SK-N-SH treated with all-trans-retinoic acid at 6 μM for 48 hours (cell line): ENCODE measurements around the gene SNX8.
A peak's percentile ranks its signal among the peaks of the same experiment; 100 is the strongest.

Experiments used
- ATAC-seq: fragments of 200-7000 bp; cut with Tn5 transposase; 3 replicates; pipeline ENCODE4 v1.9.1; 2020; ENCODE audit warnings: mild to moderate bottlenecking, moderate library complexity
- ARNTL ChIP-seq: fragments of 450-650 bp; formaldehyde crosslinking; IDR thresholded peaks from 2 replicates; pipeline ENCODE4 v1.5.0; 2020; ENCODE audit warnings: low read depth, mild to moderate bottlenecking, moderate library complexity, borderline replicate concordance
- CSDC2 ChIP-seq: fragments of 250-450 bp; sonication (Bioruptor Pico); IDR thresholded peaks from 2 replicates; pipeline ENCODE4 v1.5.0; 2020; ENCODE audit warnings: mild to moderate bottlenecking, moderate library complexity
- ESRRG ChIP-seq: fragments of 250-450 bp; sonication (Bioruptor Pico); IDR thresholded peaks from 2 replicates; pipeline ENCODE4 v1.6.1; 2021; ENCODE audit warnings: mild to moderate bottlenecking
- GLIS3 ChIP-seq: fragments of 250-450 bp; sonication (Bioruptor Pico); IDR thresholded peaks from 2 replicates; pipeline ENCODE4 v1.5.0; 2020; ENCODE audit warnings: mild to moderate bottlenecking, moderate library complexity
- OSR1 ChIP-seq: fragments of 250-450 bp; sonication (Bioruptor Pico); IDR thresholded peaks from 2 replicates; pipeline ENCODE4 v1.8.0; 2022; ENCODE audit warnings: moderate library complexity, mild to moderate bottlenecking, inconsistent platforms
- PPARA ChIP-seq: fragments of 250-450 bp; sonication (Bioruptor Pico); IDR thresholded peaks from 2 replicates; pipeline ENCODE4 v1.5.0; 2020; ENCODE audit warnings: mild to moderate bottlenecking, borderline replicate concordance
- RARB ChIP-seq: fragments of 250-450 bp; sonication (Bioruptor Pico); IDR thresholded peaks from 2 replicates; pipeline ENCODE4 v1.8.0; 2021; ENCODE audit warnings: mild to moderate bottlenecking, moderate library complexity
- TOX ChIP-seq: fragments of 250-450 bp; sonication (Bioruptor Pico); IDR thresholded peaks from 2 replicates; pipeline ENCODE4 v1.8.0; 2021; ENCODE audit warnings: mild to moderate bottlenecking, moderate library complexity, borderline replicate concordance
- ZC3H10 ChIP-seq: fragments of 250-450 bp; sonication (Bioruptor Pico); IDR thresholded peaks from 2 replicates; pipeline ENCODE4 v1.5.1; 2021; ENCODE audit warnings: mild to moderate bottlenecking, moderate library complexity
- ZFP3 ChIP-seq: fragments of 250-450 bp; sonication (Bioruptor Pico); IDR thresholded peaks from 2 replicates; pipeline ENCODE4 v1.5.0; 2020; ENCODE audit warnings: mild to moderate bottlenecking, moderate library complexity
- ZFP30 ChIP-seq: fragments of 450-650 bp; formaldehyde crosslinking; IDR thresholded peaks from 2 replicates; pipeline ENCODE4 v1.5.0; 2022; ENCODE audit warnings: mild to moderate bottlenecking, moderate library complexity
- ZNF70 ChIP-seq: fragments of 450-650 bp; formaldehyde crosslinking; IDR thresholded peaks from 2 replicates; pipeline ENCODE4 v1.5.0; 2020; ENCODE audit warnings: mild to moderate bottlenecking, moderate library complexity
- TF ChIP-seq, protein P1 (sequence below): fragments of 250-450 bp; sonication (Bioruptor Pico); IDR thresholded peaks from 2 replicates; pipeline ENCODE4 v1.5.1; 2020; ENCODE audit warnings: low read depth, mild to moderate bottlenecking, moderate library complexity
- TF ChIP-seq, protein P2 (sequence below): fragments of 250-450 bp; sonication (Bioruptor Pico); IDR thresholded peaks from 2 replicates; pipeline ENCODE4 v1.8.0; 2020; ENCODE audit warnings: mild to moderate bottlenecking, moderate library complexity, borderline replicate concordance
- TF ChIP-seq, protein P3 (sequence below): fragments of 250-450 bp; sonication (Bioruptor Pico); IDR thresholded peaks from 2 replicates; pipeline ENCODE4 v1.5.0; 2020; ENCODE audit warnings: mild to moderate bottlenecking, moderate library complexity
- TF ChIP-seq, protein P4 (sequence below): fragments of 250-450 bp; sonication (Bioruptor Pico); IDR thresholded peaks from 2 replicates; pipeline ENCODE4 v1.8.0; 2021; ENCODE audit warnings: low read depth, mild to moderate bottlenecking, moderate library complexity, borderline replicate concordance

Gene SNX8

DNA sequence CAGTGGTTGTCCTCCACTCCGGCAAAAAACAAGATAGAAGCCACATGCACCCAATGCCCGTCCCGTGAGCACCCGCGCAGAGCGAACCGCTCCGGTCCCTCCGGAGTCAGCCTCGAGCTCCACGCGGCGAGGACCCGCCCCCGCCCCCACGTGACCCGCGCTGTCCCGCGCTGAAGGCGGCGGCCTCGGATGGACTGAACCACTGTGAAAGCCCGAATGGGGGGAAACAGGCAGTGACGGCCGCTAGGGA lies 39.6 kb upstream of the SNX8 start (continued):
- TF ChIP-seq TOX (CRISPR knock-in tag) (no peak), ZFP30 (CRISPR knock-in tag) (no peak)
- TF ChIP-seq, protein P1, sequence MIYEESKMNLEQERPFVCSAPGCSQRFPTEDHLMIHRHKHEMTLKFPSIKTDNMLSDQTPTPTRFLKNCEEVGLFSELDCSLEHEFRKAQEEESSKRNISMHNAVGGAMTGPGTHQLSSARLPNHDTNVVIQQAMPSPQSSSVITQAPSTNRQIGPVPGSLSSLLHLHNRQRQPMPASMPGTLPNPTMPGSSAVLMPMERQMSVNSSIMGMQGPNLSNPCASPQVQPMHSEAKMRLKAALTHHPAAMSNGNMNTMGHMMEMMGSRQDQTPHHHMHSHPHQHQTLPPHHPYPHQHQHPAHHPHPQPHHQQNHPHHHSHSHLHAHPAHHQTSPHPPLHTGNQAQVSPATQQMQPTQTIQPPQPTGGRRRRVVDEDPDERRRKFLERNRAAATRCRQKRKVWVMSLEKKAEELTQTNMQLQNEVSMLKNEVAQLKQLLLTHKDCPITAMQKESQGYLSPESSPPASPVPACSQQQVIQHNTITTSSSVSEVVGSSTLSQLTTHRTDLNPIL = no peak
- TF ChIP-seq, protein P2, sequence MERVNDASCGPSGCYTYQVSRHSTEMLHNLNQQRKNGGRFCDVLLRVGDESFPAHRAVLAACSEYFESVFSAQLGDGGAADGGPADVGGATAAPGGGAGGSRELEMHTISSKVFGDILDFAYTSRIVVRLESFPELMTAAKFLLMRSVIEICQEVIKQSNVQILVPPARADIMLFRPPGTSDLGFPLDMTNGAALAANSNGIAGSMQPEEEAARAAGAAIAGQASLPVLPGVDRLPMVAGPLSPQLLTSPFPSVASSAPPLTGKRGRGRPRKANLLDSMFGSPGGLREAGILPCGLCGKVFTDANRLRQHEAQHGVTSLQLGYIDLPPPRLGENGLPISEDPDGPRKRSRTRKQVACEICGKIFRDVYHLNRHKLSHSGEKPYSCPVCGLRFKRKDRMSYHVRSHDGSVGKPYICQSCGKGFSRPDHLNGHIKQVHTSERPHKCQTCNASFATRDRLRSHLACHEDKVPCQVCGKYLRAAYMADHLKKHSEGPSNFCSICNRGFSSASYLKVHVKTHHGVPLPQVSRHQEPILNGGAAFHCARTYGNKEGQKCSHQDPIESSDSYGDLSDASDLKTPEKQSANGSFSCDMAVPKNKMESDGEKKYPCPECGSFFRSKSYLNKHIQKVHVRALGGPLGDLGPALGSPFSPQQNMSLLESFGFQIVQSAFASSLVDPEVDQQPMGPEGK = peak; percentile 24; the same call in 1 of the 2 replicates

DNA sequence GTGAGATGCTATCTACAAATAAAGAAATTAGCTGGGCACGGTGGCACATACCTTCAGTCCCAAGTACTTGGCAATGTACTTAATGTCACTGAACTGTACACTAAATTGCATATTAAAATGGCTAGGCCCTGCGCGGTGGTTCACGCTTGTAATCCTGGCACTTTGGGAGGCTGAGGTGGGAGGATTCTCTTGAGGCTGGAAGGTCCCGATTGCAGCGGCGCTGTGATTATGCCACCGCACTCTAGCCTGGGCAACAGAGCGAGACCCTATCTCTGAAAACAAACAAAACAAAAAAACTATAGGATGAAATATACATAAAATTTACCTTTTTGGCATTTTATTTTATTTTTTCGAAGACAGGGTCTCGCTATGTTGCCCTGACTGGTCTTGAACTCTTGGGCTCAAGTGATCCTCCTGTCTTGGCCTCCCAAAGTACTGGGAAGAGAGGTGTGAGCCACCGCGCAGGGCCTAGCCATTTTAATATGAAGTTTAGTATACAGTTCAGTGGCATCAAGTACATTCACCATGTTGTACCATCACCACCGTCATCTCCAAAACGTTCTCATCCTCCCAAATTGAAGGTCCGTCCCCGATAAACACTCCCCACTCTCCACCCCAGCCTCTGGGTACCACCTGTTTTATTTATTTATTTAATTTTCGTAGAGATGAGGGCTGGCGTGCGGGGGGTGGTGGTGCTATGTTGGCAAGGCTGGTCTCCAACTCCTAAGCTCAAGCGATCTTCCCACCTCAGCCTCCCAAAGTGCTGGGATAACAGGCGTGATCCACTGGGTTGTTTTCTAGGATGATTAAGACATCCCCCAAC lies 39.1 kb upstream of the SNX8 start:
- ATAC-seq = peak; percentile 44
- no peak for TF ChIP-seq GLIS3 (CRISPR knock-in tag)
- TF ChIP-seq, protein P3, sequence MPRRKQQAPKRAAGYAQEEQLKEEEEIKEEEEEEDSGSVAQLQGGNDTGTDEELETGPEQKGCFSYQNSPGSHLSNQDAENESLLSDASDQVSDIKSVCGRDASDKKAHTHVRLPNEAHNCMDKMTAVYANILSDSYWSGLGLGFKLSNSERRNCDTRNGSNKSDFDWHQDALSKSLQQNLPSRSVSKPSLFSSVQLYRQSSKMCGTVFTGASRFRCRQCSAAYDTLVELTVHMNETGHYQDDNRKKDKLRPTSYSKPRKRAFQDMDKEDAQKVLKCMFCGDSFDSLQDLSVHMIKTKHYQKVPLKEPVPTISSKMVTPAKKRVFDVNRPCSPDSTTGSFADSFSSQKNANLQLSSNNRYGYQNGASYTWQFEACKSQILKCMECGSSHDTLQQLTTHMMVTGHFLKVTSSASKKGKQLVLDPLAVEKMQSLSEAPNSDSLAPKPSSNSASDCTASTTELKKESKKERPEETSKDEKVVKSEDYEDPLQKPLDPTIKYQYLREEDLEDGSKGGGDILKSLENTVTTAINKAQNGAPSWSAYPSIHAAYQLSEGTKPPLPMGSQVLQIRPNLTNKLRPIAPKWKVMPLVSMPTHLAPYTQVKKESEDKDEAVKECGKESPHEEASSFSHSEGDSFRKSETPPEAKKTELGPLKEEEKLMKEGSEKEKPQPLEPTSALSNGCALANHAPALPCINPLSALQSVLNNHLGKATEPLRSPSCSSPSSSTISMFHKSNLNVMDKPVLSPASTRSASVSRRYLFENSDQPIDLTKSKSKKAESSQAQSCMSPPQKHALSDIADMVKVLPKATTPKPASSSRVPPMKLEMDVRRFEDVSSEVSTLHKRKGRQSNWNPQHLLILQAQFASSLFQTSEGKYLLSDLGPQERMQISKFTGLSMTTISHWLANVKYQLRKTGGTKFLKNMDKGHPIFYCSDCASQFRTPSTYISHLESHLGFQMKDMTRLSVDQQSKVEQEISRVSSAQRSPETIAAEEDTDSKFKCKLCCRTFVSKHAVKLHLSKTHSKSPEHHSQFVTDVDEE (CRISPR knock-in tag) = no peak
- TF ChIP-seq, protein P1 = no peak
- no peak for TF ChIP-seq RARB

DNA sequence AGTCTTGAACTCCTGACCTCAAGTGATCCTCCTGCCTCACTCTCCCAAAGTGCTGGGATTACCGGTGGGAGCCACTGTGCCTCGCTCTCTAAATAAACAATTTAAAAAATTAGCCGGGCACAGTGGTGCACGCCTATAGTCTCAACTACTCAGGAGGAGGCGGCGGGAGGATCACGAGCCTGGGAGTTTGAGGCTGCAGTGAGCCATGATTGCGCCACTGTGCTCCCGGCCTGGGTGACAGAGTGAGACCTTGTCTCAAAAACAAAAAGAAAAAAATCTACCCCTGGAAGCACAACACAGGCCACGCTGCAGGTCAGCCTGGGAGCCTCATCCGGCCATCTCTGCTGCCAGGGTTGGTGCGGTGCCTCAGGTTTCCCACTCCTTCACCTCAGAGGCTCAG lies 36.6 kb upstream of the SNX8 start:
- TF ChIP-seq PPARA (CRISPR knock-in tag) = no peak
- no peak for TF ChIP-seq ESRRG (CRISPR knock-in tag)
- TF ChIP-seq ZFP3 (CRISPR knock-in tag) = no peak
- no peak for TF ChIP-seq ARNTL (CRISPR knock-in tag)
- ATAC-seq = no peak

DNA sequence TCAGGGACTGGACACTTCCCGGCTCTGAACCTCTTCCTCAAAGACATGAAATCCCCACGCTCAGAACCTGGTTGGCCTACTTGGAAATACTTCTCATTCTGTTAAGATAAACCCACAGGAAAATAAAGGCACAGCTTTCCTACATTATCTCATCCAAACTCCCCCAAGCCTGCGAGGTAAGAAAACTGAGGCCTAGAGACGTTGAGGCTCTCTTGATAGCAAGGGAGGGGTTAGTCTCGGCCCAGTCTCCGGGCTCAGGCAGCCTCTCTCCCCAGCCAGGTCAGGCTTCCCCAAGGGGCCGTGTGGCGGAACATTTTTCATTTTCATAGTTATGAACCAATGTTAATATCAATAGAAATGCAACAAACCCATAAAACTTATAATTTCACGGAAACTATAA lies 35.8 kb upstream of the SNX8 start:
- no peak for ATAC-seq
- TF ChIP-seq CSDC2 (CRISPR knock-in tag) (no peak), ZC3H10 (CRISPR knock-in tag) (no peak), ZNF70 (CRISPR knock-in tag) (no peak), ZFP30 (CRISPR knock-in tag) (no peak), OSR1 (CRISPR knock-in tag) (no peak)
- TF ChIP-seq, protein P4, sequence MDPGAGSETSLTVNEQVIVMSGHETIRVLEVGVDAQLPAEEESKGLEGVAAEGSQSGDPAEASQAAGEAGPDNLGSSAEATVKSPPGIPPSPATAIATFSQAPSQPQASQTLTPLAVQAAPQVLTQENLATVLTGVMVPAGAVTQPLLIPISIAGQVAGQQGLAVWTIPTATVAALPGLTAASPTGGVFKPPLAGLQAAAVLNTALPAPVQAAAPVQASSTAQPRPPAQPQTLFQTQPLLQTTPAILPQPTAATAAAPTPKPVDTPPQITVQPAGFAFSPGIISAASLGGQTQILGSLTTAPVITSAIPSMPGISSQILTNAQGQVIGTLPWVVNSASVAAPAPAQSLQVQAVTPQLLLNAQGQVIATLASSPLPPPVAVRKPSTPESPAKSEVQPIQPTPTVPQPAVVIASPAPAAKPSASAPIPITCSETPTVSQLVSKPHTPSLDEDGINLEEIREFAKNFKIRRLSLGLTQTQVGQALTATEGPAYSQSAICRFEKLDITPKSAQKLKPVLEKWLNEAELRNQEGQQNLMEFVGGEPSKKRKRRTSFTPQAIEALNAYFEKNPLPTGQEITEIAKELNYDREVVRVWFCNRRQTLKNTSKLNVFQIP (CRISPR knock-in tag) = no peak
- TF ChIP-seq, protein P3 (CRISPR knock-in tag) = no peak
- TF ChIP-seq, protein P2 = no peak

DNA sequence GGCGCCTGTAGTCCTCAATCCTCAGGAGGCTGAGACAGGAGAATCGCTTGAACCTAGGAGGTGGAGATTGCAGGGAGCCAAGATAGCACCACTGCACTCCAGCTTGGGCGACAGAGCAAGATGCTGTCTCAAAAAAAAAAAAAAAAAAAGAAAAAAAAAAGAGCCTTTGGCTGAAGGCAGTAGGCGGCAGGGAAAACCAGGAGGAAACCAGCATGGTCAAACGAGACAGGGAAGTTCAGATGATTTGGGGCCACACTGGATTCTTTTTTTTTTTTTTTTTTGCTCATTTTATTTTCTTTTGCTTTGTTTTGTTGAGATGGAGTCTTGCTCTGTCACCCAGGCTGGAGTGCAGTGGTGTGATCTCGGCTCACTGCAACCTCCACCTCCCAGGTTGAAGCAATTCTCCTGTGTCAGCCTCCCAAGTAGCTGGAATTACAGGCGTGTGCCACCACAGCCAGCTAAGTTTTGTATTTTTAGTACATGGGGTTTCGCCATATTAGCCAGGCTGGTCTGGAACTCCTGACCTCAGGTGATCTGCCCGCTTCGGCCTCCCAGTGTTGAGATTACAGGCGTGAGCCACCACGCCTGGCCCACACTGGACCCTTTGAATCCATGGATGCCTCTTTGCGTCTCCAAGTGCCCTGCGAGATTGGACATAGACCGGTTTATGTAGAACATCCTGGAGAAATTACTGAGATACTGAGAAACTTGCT lies 33.3 kb upstream of the SNX8 start:
- peak; percentile 48 for ATAC-seq
